K562 (cell line): Measurements from ENCODE around the gene TTN. TPM values are rescaled to one million over a fixed set of nuclear protein-coding genes. Genes with fewer than 3 reads are reported as not detected.

Source experiments
- E2F6 ChIP-seq, 2 experiments: IDR thresholded peaks; 2 replicates each; pipeline ENCODE4 v1.6.1; 2011; ENCODE audit warnings: borderline replicate concordance in 1 of 2, control low read depth in 1 of 2, low read depth in 1 of 2, low read length in 1 of 2, mild to moderate bottlenecking in 1 of 2, mixed read lengths in 1 of 2, moderate library complexity in 1 of 2; ENCODE audit not compliant: insufficient read depth in 1 of 2, insufficient read length in 1 of 2, poor library complexity in 1 of 2, severe bottlenecking in 1 of 2; ENCODE audit errors: extremely low read depth in 1 of 2
- ETV1 ChIP-seq: fragments of 450-650 bp; conservative IDR thresholded peaks from 2 replicates; pipeline ENCODE4 v1.6.1; 2016; ENCODE audit warnings: missing genetic modification characterization, control low read depth, low read depth, missing compliant biosample characterization
- HMGXB4 ChIP-seq: sonication (generic); formaldehyde crosslinking; IDR thresholded peaks from 2 replicates; pipeline ENCODE4 v1.8.1; 2023; ENCODE audit warnings: mild to moderate bottlenecking, missing genetic modification reagents
- POLR2B ChIP-seq: fragments of 450-650 bp; IDR thresholded peaks from 2 replicates; pipeline ENCODE4 v1.6.1; 2018; ENCODE audit warnings: low read depth; ENCODE audit not compliant: partially characterized antibody
- RBM25 ChIP-seq: fragments of 200-400 bp; formaldehyde crosslinking; IDR thresholded peaks from 2 replicates; pipeline ENCODE4 v1.6.1; 2018; ENCODE audit warnings: low read length, low read depth, moderate library complexity; ENCODE audit not compliant: severe bottlenecking
- RFX5 ChIP-seq: IDR thresholded peaks from 2 replicates; pipeline ENCODE4 v1.6.1; 2011; ENCODE audit warnings: low read depth, mild to moderate bottlenecking, improper control_type of control experiment, low read length
- SRF ChIP-seq, 2 experiments: fragments of 250-450, 450-650 bp in 1 of 2; sonication (Bioruptor Pico) in 1 of 2; sonication (generic) in 1 of 2; formaldehyde crosslinking; IDR thresholded peaks; 2 replicates each; pipeline versions ENCODE4 v1.5.0 to v1.5.1; 2020 to 2022; ENCODE audit warnings: mild to moderate bottlenecking in 1 of 2, missing genetic modification reagents in 1 of 2
- TAF1 ChIP-seq: IDR thresholded peaks from 2 replicates; pipeline ENCODE4 v1.6.1; 2011; ENCODE audit warnings: mild to moderate bottlenecking, low read length, moderate library complexity; ENCODE audit not compliant: insufficient read depth, control insufficient read depth, severe bottlenecking; ENCODE audit errors: extremely low read depth
- ZBTB26 ChIP-seq: fragments of 450-650 bp; formaldehyde crosslinking; IDR thresholded peaks from 2 replicates; pipeline ENCODE4 v1.4.0; 2022; ENCODE audit warnings: missing genetic modification characterization
- ZBTB7A ChIP-seq: IDR thresholded peaks from 2 replicates; pipeline ENCODE4 v1.6.1; 2011; ENCODE audit warnings: low read depth, mild to moderate bottlenecking, low read length, moderate library complexity, borderline replicate concordance; ENCODE audit not compliant: control insufficient read depth
- ZNF224 ChIP-seq: sonication (generic); formaldehyde crosslinking; IDR thresholded peaks from 2 replicates; pipeline ENCODE4 v1.8.0; 2022; ENCODE audit warnings: mild to moderate bottlenecking, missing genetic modification reagents
- ZNF785 ChIP-seq: fragments of 250-450 bp; sonication (Bioruptor Pico); IDR thresholded peaks from 2 replicates; pipeline ENCODE4 v1.4.0; 2020; ENCODE audit warnings: mild to moderate bottlenecking
- polyA plus RNA-seq, 8 experiments: library from polyadenylated mRNA; depleted of rRNA in 4 of 8; stranded (reverse) in 5 of 8; unstranded in 3 of 8; fragments of >200 nt; fragmentation: Nextera tagmentation in 2 of 8; fragmentation: Illumina TruSeq in 1 of 8; extraction: Ambion mirVana in 2 of 8; extraction: Trizol in 1 of 8; gene quantifications; 2 replicates each; pipeline versions ENCODE4 v1.2.1 to v1.2.3, GENCODE V29; 2011 to 2014; ENCODE audit warnings: inconsistent platforms in 1 of 8, missing spikeins in 1 of 8
- total RNA-seq, 7 experiments: library from RNA; depleted of rRNA in 6 of 7; stranded (reverse); fragments of >200 nt in 6 of 7; fragmentation: Illumina TruSeq in 2 of 7; extraction: Trizol in 2 of 7; gene quantifications; 2 replicates each; pipeline versions ENCODE4 v1.2.1 to v1.2.3, GENCODE V29; 2011 to 2021; ENCODE audit warnings: low replicate concordance in 1 of 7

TTN gene
- total and polyA plus RNA-seq, 9 of the 15 experiments (the other 6 are each of a cell fraction or from before 2014, with no cell fraction given): under 0.01 to 0.20 (median 0.04) TPM; not detected in 1

GRCh38 chr2:178480227-178481181, 326.7 kb downstream of the TTN start, which contains the start of gene PLEKHA3 (continued):
- peak; percentile 73 for TF ChIP-seq TAF1
- TF ChIP-seq ETV1 (tag): 0 out of 2 replicates have a peak, but pooled peaks have one; percentile 13
- TF ChIP-seq HMGXB4: no peak
- TF ChIP-seq ZNF224 (CRISPR knock-in tag): no peak
- peak; percentile 35 for TF ChIP-seq RBM25
- peak in 1 of 2 experiments; percentile 24; a peak in 1 of 4 replicates for TF ChIP-seq SRF (CRISPR knock-in tag; IDR thresholded peaks at IDR 0.05)
- TF ChIP-seq RFX5: no peak
- TF ChIP-seq E2F6 (IDR thresholded peaks at IDR 0.05; ENCODE audit: borderline replicate concordance in 1 of 2, extremely low read depth in 1 of 2, insufficient read depth in 1 of 2, insufficient read length in 1 of 2, low read depth in 1 of 2, low read length in 1 of 2, poor library complexity in 1 of 2, severe bottlenecking in 1 of 2): peak; percentile 55 to 85
- peak; percentile 60 for TF ChIP-seq POLR2B
- TF ChIP-seq ZBTB26 (CRISPR knock-in tag): no peak
- TF ChIP-seq ZNF785: no peak
- peak; percentile 56 for TF ChIP-seq ZBTB7A
